HCT116 (cell line): Measurements from ENCODE around the gene STAM2. TPM values are rescaled to one million over a fixed set of nuclear protein-coding genes. Genes with fewer than 3 reads are reported as not detected.

Experiments
- ATAC-seq: fragments of 200-7000 bp; cut with Tn5 transposase; 2 replicates; pipeline ENCODE4 v1.9.1; 2020; ENCODE audit warnings: mild to moderate bottlenecking, moderate library complexity
- BruUV-seq: library from RNA; stranded (reverse); fragments of 400-500 nt; replicated peaks from 2 replicates; lab custom pipeline; 2021; lab: Mats Ljungman, UMichigan
- CTCF ChIA-PET: fragments of 300-600 bp; sonication (Branson Sonifier 250); formaldehyde crosslinking; loops from one replicate; lab custom pipeline; 2021; ENCODE audit warnings: antibody characterized with exemption; lab: Charles Lee
- POLR2A ChIA-PET: fragments of 300-600, 350-600 bp; sonication (Branson Sonifier 250); formaldehyde crosslinking; loops from one replicate; lab custom pipeline; 2021; ENCODE audit warnings: antibody characterized with exemption; lab: Charles Lee
- RAD21 ChIA-PET, 2 experiments: fragments of 300-600 bp; sonication (Branson Sonifier 250); formaldehyde crosslinking; loops; one replicate each; lab custom pipeline; 2023; ENCODE audit warnings: low total read pairs in 2 of 2; ENCODE audit not compliant: uncharacterized antibody in 2 of 2, unreplicated experiment in 2 of 2, low non-redundant PET in 1 of 2; lab: Charles Lee
- DNase-seq: peaks from one replicate; pipeline ENCODE4 v3.0.0-alpha.2; 2010; ENCODE audit warnings: low read depth, low spot score
- H2AFZ ChIP-seq: fragments of 200-600 bp; shearing (Covaris generic), sonication (generic); 2 replicates; pipeline ENCODE4 v1.6.1; 2017; ENCODE audit warnings: low read depth, mixed run types, mixed read lengths, antibody characterized with exemption, low read length; ENCODE audit not compliant: poor library complexity, severe bottlenecking
- H3K27ac ChIP-seq: 2 replicates; pipeline ENCODE4 v1.5.1; 2012; ENCODE audit warnings: low read depth, low read length
- H3K27me3 ChIP-seq: fragments of 200-600 bp; sonication (generic); 2 replicates; pipeline ENCODE4 v1.6.1; 2016; ENCODE audit warnings: mixed run types, low read length, mixed read lengths; ENCODE audit not compliant: insufficient read depth
- H3K36me3 ChIP-seq, 2 experiments: fragments of 200-500 bp in 1 of 2; fragments of 200-600 bp in 1 of 2; sonication (Bioruptor generic) in 1 of 2; sonication (generic) in 1 of 2; 2 replicates each; pipeline versions ENCODE4 v1.5.1 to v1.6.1; 2014 to 2016; ENCODE audit warnings: low read length in 2 of 2, inconsistent platforms in 1 of 2, mixed read lengths in 1 of 2, mixed run types in 1 of 2; ENCODE audit not compliant: insufficient read depth in 2 of 2, control insufficient read depth in 1 of 2
- H3K4me1 ChIP-seq, 2 experiments: fragments of 200-600 bp in 1 of 2; sonication (generic) in 1 of 2; 2 replicates each; pipeline versions ENCODE4 v1.5.1 to v1.6.1; 2012 to 2017; ENCODE audit warnings: low read length in 2 of 2, inconsistent platforms in 1 of 2, mild to moderate bottlenecking in 1 of 2, mixed read lengths in 1 of 2, mixed run types in 1 of 2, moderate library complexity in 1 of 2; ENCODE audit not compliant: insufficient read depth in 2 of 2, control insufficient read depth in 1 of 2
- H3K4me2 ChIP-seq: fragments of 200-600 bp; sonication (generic); 2 replicates; pipeline ENCODE4 v1.6.1; 2017; ENCODE audit warnings: mixed run types, low read length, mixed read lengths
- H3K4me3 ChIP-seq, 2 experiments: fragments of 200-600 bp in 1 of 2; sonication (generic) in 1 of 2; replicated peaks in 1 of 2; 2 replicates each; pipeline ENCODE4 v1.5.1; 2011 to 2016; ENCODE audit warnings: low read length in 2 of 2, control low read depth in 1 of 2, low read depth in 1 of 2, mild to moderate bottlenecking in 1 of 2, mixed read lengths in 1 of 2, mixed run types in 1 of 2
- H3K79me2 ChIP-seq: fragments of 200-600 bp; sonication (generic); 2 replicates; pipeline ENCODE4 v1.6.1; 2017; ENCODE audit warnings: mild to moderate bottlenecking, mixed run types, low read length, moderate library complexity, mixed read lengths; ENCODE audit not compliant: insufficient read depth
- H3K9ac ChIP-seq: fragments of 200-600 bp; sonication (generic); 2 replicates; pipeline ENCODE4 v1.6.1; 2016; ENCODE audit warnings: low read length, mixed read lengths
- H3K9me2 ChIP-seq: fragments of 200-600 bp; sonication (generic), shearing (Covaris generic); 2 replicates; pipeline ENCODE4 v1.6.1; 2017; ENCODE audit warnings: mixed run types, mild to moderate bottlenecking, moderate library complexity; ENCODE audit not compliant: insufficient read depth
- H3K9me3 ChIP-seq, 2 experiments: fragments of 200-500 bp in 1 of 2; fragments of 200-600 bp in 1 of 2; sonication (Bioruptor generic) in 1 of 2; sonication (generic) in 1 of 2; 2 replicates each; pipeline ENCODE4 v1.6.1; 2014 to 2017; ENCODE audit warnings: low read length in 2 of 2, mixed read lengths in 2 of 2, inconsistent platforms in 1 of 2, low read depth in 1 of 2, mild to moderate bottlenecking in 1 of 2, mixed run types in 1 of 2, moderate library complexity in 1 of 2; ENCODE audit not compliant: control insufficient read depth in 1 of 2, insufficient read depth in 1 of 2
- H4K20me1 ChIP-seq: fragments of 200-600 bp; sonication (generic), shearing (Covaris generic); 2 replicates; pipeline ENCODE4 v1.6.1; 2017; ENCODE audit warnings: mixed run types, mild to moderate bottlenecking, moderate library complexity; ENCODE audit not compliant: insufficient read depth
- EZH2 ChIP-seq: fragments of 200-600 bp; sonication (generic); IDR thresholded peaks from 2 replicates; pipeline ENCODE4 v1.6.1; 2017; ENCODE audit warnings: antibody characterized with exemption, mixed run types
- FOSL1 ChIP-seq: IDR thresholded peaks from 2 replicates; pipeline ENCODE4 v1.6.1; 2012; ENCODE audit warnings: low read depth
- POLR2AphosphoS5 ChIP-seq: IDR thresholded peaks from 2 replicates; pipeline ENCODE4 v1.6.1; 2011; ENCODE audit warnings: mild to moderate bottlenecking, low read depth, low read length, moderate library complexity
- SP1 ChIP-seq: IDR thresholded peaks from 2 replicates; pipeline ENCODE4 v1.6.1; 2012; ENCODE audit warnings: low read depth
- intact Hi-C: fragments of 100-400 bp; cut with micrococcal nuclease; formaldehyde crosslinking; loops from 2 replicates; pipeline ENCODE4 v1.10.0; 2022
- total RNA-seq: library from RNA; stranded (reverse); gene quantifications from one replicate; pipeline ENCODE4 v1.2.1, GENCODE V29; 2021; ENCODE audit not compliant: unreplicated experiment
- TF ChIP-seq, protein P1 (sequence below): IDR thresholded peaks from 2 replicates; pipeline ENCODE4 v1.6.1; 2012
- TF ChIP-seq, protein P2 (sequence below): IDR thresholded peaks from 2 replicates; pipeline ENCODE4 v1.6.1; 2012; ENCODE audit warnings: low read depth
- TF ChIP-seq, protein P3 (sequence below): IDR thresholded peaks from 2 replicates; pipeline ENCODE4 v1.6.1; 2011; ENCODE audit warnings: mild to moderate bottlenecking, low read length, moderate library complexity; ENCODE audit not compliant: insufficient replicate concordance; ENCODE audit errors: extremely low read depth

The STAM2 gene
- total RNA-seq, 1 experiment from 2014 or later, result 19.2 TPM

DNA sequence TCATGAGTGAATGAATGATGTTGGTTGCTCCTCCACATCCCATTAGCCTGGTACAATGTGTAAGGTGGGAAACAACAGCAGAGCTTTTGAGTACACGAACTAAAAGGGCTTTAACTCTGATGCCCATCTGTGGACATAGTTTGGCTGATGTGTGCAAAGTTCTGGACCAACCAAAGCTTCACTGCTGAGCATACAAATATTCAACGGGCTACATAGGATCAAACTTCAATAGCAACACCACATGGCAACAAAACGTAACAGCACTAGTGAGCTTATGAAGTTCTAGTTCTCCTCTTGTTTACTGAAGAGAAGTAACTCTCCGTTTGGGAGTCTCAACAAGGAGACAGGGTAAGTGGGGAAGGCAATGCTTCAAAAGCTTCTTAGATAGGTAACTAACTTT lies 20.4 kb downstream of the STAM2 start (continued):
- TF ChIP-seq, protein P1, sequence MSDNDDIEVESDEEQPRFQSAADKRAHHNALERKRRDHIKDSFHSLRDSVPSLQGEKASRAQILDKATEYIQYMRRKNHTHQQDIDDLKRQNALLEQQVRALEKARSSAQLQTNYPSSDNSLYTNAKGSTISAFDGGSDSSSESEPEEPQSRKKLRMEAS, result no peak
- TF ChIP-seq FOSL1, result no peak
- TF ChIP-seq, protein P2, sequence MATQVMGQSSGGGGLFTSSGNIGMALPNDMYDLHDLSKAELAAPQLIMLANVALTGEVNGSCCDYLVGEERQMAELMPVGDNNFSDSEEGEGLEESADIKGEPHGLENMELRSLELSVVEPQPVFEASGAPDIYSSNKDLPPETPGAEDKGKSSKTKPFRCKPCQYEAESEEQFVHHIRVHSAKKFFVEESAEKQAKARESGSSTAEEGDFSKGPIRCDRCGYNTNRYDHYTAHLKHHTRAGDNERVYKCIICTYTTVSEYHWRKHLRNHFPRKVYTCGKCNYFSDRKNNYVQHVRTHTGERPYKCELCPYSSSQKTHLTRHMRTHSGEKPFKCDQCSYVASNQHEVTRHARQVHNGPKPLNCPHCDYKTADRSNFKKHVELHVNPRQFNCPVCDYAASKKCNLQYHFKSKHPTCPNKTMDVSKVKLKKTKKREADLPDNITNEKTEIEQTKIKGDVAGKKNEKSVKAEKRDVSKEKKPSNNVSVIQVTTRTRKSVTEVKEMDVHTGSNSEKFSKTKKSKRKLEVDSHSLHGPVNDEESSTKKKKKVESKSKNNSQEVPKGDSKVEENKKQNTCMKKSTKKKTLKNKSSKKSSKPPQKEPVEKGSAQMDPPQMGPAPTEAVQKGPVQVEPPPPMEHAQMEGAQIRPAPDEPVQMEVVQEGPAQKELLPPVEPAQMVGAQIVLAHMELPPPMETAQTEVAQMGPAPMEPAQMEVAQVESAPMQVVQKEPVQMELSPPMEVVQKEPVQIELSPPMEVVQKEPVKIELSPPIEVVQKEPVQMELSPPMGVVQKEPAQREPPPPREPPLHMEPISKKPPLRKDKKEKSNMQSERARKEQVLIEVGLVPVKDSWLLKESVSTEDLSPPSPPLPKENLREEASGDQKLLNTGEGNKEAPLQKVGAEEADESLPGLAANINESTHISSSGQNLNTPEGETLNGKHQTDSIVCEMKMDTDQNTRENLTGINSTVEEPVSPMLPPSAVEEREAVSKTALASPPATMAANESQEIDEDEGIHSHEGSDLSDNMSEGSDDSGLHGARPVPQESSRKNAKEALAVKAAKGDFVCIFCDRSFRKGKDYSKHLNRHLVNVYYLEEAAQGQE, result no peak

DNA sequence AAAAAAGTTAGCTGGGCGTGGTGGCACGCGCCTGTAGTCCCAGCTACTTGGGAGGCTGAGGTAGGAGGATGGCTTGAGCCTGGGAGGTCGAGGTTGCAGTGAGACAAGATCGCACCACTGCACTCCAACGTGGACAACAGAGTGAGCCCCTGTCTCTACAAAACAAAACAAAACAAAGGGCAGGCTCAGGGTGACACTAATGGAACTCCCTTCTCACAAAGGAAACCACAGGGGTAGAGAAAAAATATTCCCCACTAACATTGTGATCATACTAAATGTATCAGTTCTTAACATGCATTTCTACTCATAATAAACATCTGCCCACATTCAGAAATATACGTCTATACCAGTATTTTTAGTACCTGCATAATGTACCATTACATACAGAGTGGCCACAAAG lies 21.1 kb downstream of the STAM2 start:
- no peaks in the 10 kb centered on the region for H3K9me2 ChIP-seq
- CTCF ChIA-PET, result interaction anchor here (0.5 kb wide), 1 partner anchor 11 kb away, joined by 3 read pairs; no protein-coding TSS in a partner anchor
- H3K79me2 ChIP-seq, result 0 out of 2 replicates have a peak, but pooled peaks cover 5% of the 10 kb centered on the region
- no TSS peak for BruUV-seq
- H4K20me1 ChIP-seq, result no peaks in the 10 kb centered on the region
- POLR2A ChIA-PET, result no interaction called here
- H3K27ac ChIP-seq, result no peak overlapping the region
- no peak for DNase-seq
- no peak overlapping the region for H3K9ac ChIP-seq
- TF ChIP-seq EZH2, result no peak
- TF ChIP-seq, protein P2, result no peak
- no peak for TF ChIP-seq SP1
- no peak for TF ChIP-seq POLR2AphosphoS5
- TF ChIP-seq, protein P3, sequence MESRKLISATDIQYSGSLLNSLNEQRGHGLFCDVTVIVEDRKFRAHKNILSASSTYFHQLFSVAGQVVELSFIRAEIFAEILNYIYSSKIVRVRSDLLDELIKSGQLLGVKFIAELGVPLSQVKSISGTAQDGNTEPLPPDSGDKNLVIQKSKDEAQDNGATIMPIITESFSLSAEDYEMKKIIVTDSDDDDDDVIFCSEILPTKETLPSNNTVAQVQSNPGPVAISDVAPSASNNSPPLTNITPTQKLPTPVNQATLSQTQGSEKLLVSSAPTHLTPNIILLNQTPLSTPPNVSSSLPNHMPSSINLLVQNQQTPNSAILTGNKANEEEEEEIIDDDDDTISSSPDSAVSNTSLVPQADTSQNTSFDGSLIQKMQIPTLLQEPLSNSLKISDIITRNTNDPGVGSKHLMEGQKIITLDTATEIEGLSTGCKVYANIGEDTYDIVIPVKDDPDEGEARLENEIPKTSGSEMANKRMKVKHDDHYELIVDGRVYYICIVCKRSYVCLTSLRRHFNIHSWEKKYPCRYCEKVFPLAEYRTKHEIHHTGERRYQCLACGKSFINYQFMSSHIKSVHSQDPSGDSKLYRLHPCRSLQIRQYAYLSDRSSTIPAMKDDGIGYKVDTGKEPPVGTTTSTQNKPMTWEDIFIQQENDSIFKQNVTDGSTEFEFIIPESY, result no peak
- no peaks in the 10 kb centered on the region for H3K36me3 ChIP-seq
- no peak overlapping the region for H3K4me3 ChIP-seq
- RAD21 ChIA-PET, result no interaction called here
- no peak overlapping the region for H2AFZ ChIP-seq
- H3K9me3 ChIP-seq, result no peaks in the 10 kb centered on the region
- intact Hi-C loops, result no loop called here
- H3K27me3 ChIP-seq, result no peaks in the 10 kb centered on the region
- H3K4me2 ChIP-seq, result no peak overlapping the region
- H3K4me1 ChIP-seq, result no peaks in the 10 kb centered on the region
- no peak for ATAC-seq
